Measurements from ENCODE around the gene IFNA21. TPM values are rescaled to one million over a fixed set of nuclear protein-coding genes. Genes with fewer than 3 reads are reported as not detected.

Gene IFNA21
- total RNA-seq, 1 donor from 2014 or later: not detected

GRCh38 chr9:21171351-21171750 is 4.9 kb upstream of the IFNA21 start:
- Mint-ChIP-seq H3K36me3 (ENCODE audit: unreplicated experiment) (no peaks in the 10 kb centered on the region), H3K4me1 (ENCODE audit: low read depth, unreplicated experiment) (no peaks in the 10 kb centered on the region), H3K27ac (ENCODE audit: unreplicated experiment) (no peak overlapping the region), H3K9me3 (ENCODE audit: unreplicated experiment) (no peaks in the 10 kb centered on the region), H3K27me3 (ENCODE audit: unreplicated experiment) (no peaks in the 10 kb centered on the region), H3K4me3 (ENCODE audit: unreplicated experiment) (no peak overlapping the region)
- no peak for DNase-seq
- TF ChIP-seq CTCF (IDR thresholded peaks at IDR 0.05; ENCODE audit: partially characterized antibody, unreplicated experiment): no peak

- H3K27ac Mint-ChIP-seq (ENCODE audit: unreplicated experiment): no peak overlapping the region
- H3K4me1 Mint-ChIP-seq (ENCODE audit: low read depth, unreplicated experiment): no peaks in the 10 kb centered on the region
- H3K36me3 Mint-ChIP-seq (ENCODE audit: unreplicated experiment): no peaks in the 10 kb centered on the region
- no peak for DNase-seq
- H3K9me3 Mint-ChIP-seq (ENCODE audit: unreplicated experiment): no peaks in the 10 kb centered on the region
- no peak overlapping the region for H3K4me3 Mint-ChIP-seq (ENCODE audit: unreplicated experiment)
- TF ChIP-seq CTCF (IDR thresholded peaks at IDR 0.05; ENCODE audit: partially characterized antibody, unreplicated experiment): no peak
- no peaks in the 10 kb centered on the region for H3K27me3 Mint-ChIP-seq (ENCODE audit: unreplicated experiment)
These were observed 944 bp downstream of the IFNA21 start for GRCh38 chr9:21165516-21165915.

- no peak overlapping the region for H3K4me3 Mint-ChIP-seq (ENCODE audit: unreplicated experiment)
- H3K4me1 Mint-ChIP-seq (ENCODE audit: low read depth, unreplicated experiment): no peaks in the 10 kb centered on the region
- H3K9me3 Mint-ChIP-seq (ENCODE audit: unreplicated experiment): no peaks in the 10 kb centered on the region
- H3K27me3 Mint-ChIP-seq (ENCODE audit: unreplicated experiment): no peaks in the 10 kb centered on the region
- no peaks in the 10 kb centered on the region for H3K36me3 Mint-ChIP-seq (ENCODE audit: unreplicated experiment)
- no peak for TF ChIP-seq CTCF (IDR thresholded peaks at IDR 0.05; ENCODE audit: partially characterized antibody, unreplicated experiment)
- no peak for DNase-seq
- H3K27ac Mint-ChIP-seq (ENCODE audit: unreplicated experiment): no peak overlapping the region
These were observed 6.3 kb downstream of the IFNA21 start for GRCh38 chr9:21160178-21160577.

- H3K4me3 Mint-ChIP-seq (ENCODE audit: unreplicated experiment): no peak overlapping the region
- H3K27ac Mint-ChIP-seq (ENCODE audit: unreplicated experiment): no peak overlapping the region
- TF ChIP-seq CTCF (IDR thresholded peaks at IDR 0.05; ENCODE audit: partially characterized antibody, unreplicated experiment): no peak
- H3K36me3 Mint-ChIP-seq (ENCODE audit: unreplicated experiment): no peaks in the 10 kb centered on the region
- H3K27me3 Mint-ChIP-seq (ENCODE audit: unreplicated experiment): no peaks in the 10 kb centered on the region
- no peaks in the 10 kb centered on the region for H3K4me1 Mint-ChIP-seq (ENCODE audit: low read depth, unreplicated experiment)
- DNase-seq: no peak
- no peaks in the 10 kb centered on the region for H3K9me3 Mint-ChIP-seq (ENCODE audit: unreplicated experiment)
These were observed 11.0 kb downstream of the IFNA21 start for GRCh38 chr9:21155501-21155900.

GRCh38 chr9:21154018-21154608 is 12.3 kb downstream of the IFNA21 start:
- no peaks in the 10 kb centered on the region for H3K4me1 Mint-ChIP-seq (ENCODE audit: low read depth, unreplicated experiment)
- H3K9me3 Mint-ChIP-seq (ENCODE audit: unreplicated experiment): peaks cover under 1% of the 10 kb centered on the region
- H3K27ac Mint-ChIP-seq (ENCODE audit: unreplicated experiment): no peak overlapping the region
- no peaks in the 10 kb centered on the region for H3K36me3 Mint-ChIP-seq (ENCODE audit: unreplicated experiment)
- no peak overlapping the region for H3K4me3 Mint-ChIP-seq (ENCODE audit: unreplicated experiment)
- no peak for DNase-seq
- TF ChIP-seq CTCF (IDR thresholded peaks at IDR 0.05; ENCODE audit: partially characterized antibody, unreplicated experiment): no peak
- H3K27me3 Mint-ChIP-seq (ENCODE audit: unreplicated experiment): no peaks in the 10 kb centered on the region
